Measurements from ENCODE around the gene MYCBPAP.

MYCBPAP gene

DNA sequence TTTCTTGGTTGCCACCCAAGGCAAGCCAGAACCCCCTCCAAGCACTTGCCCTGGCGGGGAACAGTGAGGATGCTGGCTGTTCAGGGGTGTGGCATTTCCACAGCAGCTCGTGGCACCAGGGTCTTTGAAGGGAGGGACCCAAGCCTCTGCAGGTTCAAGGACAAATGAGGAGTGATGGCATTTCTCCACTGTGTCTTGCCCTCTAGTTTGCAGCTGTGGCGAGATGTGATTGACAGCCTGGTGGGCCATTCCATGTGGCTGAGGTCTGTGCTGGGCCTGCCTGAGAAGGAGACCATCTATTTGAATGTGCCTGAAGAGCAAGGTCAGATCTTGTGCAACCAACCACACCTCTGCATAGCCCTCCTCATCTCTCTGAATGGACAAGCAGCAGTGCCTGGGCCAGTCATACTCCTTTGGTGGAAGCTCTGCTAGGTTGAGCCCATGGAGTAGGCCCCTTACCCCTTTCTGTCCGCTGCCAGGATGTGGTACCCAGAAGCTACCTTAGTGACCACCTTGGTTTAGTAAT lies 19.8 kb downstream of the MYCBPAP start:
- Histone ChIP-seq H3K27ac (ENCODE audit: low read depth, low read length) (no peak overlapping the region), H3K4me1 (ENCODE audit: control insufficient read depth in 1 of 2, insufficient read depth in 2 of 2, low read length in 2 of 2) (peaks cover 14 to 16% of the 10 kb centered on the region in 2 donors), H3K27me3 (ENCODE audit: control insufficient read depth in 1 of 2, insufficient read depth in 2 of 2, low read length in 2 of 2) (peaks cover 7 to 11% of the 10 kb centered on the region in 2 donors), H3K36me3 (ENCODE audit: control insufficient read depth in 1 of 2, insufficient read depth in 2 of 2, low read length in 2 of 2) (no peaks in the 10 kb centered on the region), H3K9ac (ENCODE audit: low read depth in 1 of 2, low read length in 2 of 2) (no peak overlapping the region), H3K9me3 (ENCODE audit: control insufficient read depth in 1 of 2, low read length in 2 of 2) (no peaks in the 10 kb centered on the region), H3K4me3 (ENCODE audit: low read depth in 1 of 2, low read length in 2 of 2) (no peak overlapping the region)

- H3K4me1 ChIP-seq (ENCODE audit: control insufficient read depth in 1 of 2, insufficient read depth in 2 of 2, low read length in 2 of 2): peaks cover 19 to 33% of the 10 kb centered on the region in 2 donors
- no peak overlapping the region for H3K9ac ChIP-seq (ENCODE audit: low read depth in 1 of 2, low read length in 2 of 2)
- no peak overlapping the region for H3K4me3 ChIP-seq (ENCODE audit: low read depth in 1 of 2, low read length in 2 of 2)
- H3K27ac ChIP-seq (ENCODE audit: low read depth, low read length): no peak overlapping the region
- H3K27me3 ChIP-seq (ENCODE audit: control insufficient read depth in 1 of 2, insufficient read depth in 2 of 2, low read length in 2 of 2): peaks cover 7 to 16% of the 10 kb centered on the region in 2 donors
- no peaks in the 10 kb centered on the region for H3K9me3 ChIP-seq (ENCODE audit: control insufficient read depth in 1 of 2, low read length in 2 of 2)
- H3K36me3 ChIP-seq (ENCODE audit: control insufficient read depth in 1 of 2, insufficient read depth in 2 of 2, low read length in 2 of 2): no peaks in the 10 kb centered on the region
Measured at GRCh38 chr17:50529849-50530248, 21.6 kb downstream of the MYCBPAP start.

GRCh38 chr17:50531428-50532025 lies 23.3 kb downstream of the MYCBPAP start:
- Histone ChIP-seq H3K36me3 (ENCODE audit: control insufficient read depth in 1 of 2, insufficient read depth in 2 of 2, low read length in 2 of 2) (peaks cover 3 to 4% of the 10 kb centered on the region in 2 donors), H3K4me1 (ENCODE audit: control insufficient read depth in 1 of 2, insufficient read depth in 2 of 2, low read length in 2 of 2) (peaks cover 33 to 44% of the 10 kb centered on the region in 2 donors), H3K9ac (ENCODE audit: low read depth in 1 of 2, low read length in 2 of 2) (peak overlapping the region in 1 of 2 donors; percentile 45), H3K27ac (ENCODE audit: low read depth, low read length) (no peak overlapping the region), H3K27me3 (ENCODE audit: control insufficient read depth in 1 of 2, insufficient read depth in 2 of 2, low read length in 2 of 2) (peaks cover 7 to 16% of the 10 kb centered on the region in 2 donors), H3K4me3 (ENCODE audit: low read depth in 1 of 2, low read length in 2 of 2) (no peak overlapping the region), H3K9me3 (ENCODE audit: control insufficient read depth in 1 of 2, low read length in 2 of 2) (no peaks in the 10 kb centered on the region)

DNA sequence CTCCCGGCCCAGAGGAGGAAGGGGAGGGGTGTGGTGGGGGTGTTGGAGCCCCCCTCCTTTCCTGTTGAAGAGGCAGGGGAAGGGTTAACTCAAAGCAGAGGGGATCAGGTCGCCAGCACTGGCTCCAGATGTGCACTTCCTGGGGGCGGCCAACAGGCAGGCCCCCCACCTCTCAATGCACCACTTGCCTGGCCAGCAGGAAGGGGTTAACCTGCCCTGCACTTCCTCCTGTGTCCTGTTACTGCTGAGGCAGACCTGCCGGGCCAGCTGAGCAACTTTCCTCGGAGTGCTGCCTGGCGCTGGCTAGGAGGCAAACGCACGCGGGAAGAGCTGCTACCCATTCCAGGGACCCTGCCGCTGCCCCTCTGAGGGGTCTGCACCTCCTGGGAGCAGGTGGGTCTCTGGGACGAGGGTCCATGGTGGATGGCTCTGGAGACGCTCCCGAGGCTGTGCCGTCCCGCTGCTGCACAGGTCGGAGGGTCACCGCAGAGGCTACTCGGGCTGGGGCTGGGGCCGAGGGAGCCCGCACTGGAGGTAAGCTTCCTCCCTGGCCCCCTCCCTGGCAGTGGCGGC lies 24.3 kb downstream of the MYCBPAP start, which contains the start of gene EPN3:
EPN3 (plus strand) TSS at position 284 of the 573 bp plus-strand sequence. CDS start 3,822 bp downstream, outside the sequence.
- Histone ChIP-seq H3K4me3 (ENCODE audit: low read depth in 1 of 2, low read length in 2 of 2) (peak within 1 kb of the TSS; percentile 77 to 79), H3K9me3 (ENCODE audit: control insufficient read depth in 1 of 2, low read length in 2 of 2) (no peaks in the 10 kb centered on the region), H3K4me1 (ENCODE audit: control insufficient read depth in 1 of 2, insufficient read depth in 2 of 2, low read length in 2 of 2) (peaks cover 40 to 45% of the 10 kb centered on the region in 2 donors), H3K27ac (ENCODE audit: low read depth, low read length) (peak within 1 kb of the TSS; percentile 92), H3K36me3 (ENCODE audit: control insufficient read depth in 1 of 2, insufficient read depth in 2 of 2, low read length in 2 of 2) (peaks cover 3 to 9% of the 10 kb centered on the region in 2 donors), H3K9ac (ENCODE audit: low read depth in 1 of 2, low read length in 2 of 2) (peak within 1 kb of the TSS; percentile 72 to 87), H3K27me3 (ENCODE audit: control insufficient read depth in 1 of 2, insufficient read depth in 2 of 2, low read length in 2 of 2) (peaks cover 7 to 16% of the 10 kb centered on the region in 2 donors)

- Histone ChIP-seq H3K4me3 (ENCODE audit: low read depth in 1 of 2, low read length in 2 of 2) (peak overlapping the region; percentile 77 to 79), H3K4me1 (ENCODE audit: control insufficient read depth in 1 of 2, insufficient read depth in 2 of 2, low read length in 2 of 2) (peaks cover 47 to 51% of the 10 kb centered on the region in 2 donors), H3K36me3 (ENCODE audit: control insufficient read depth in 1 of 2, insufficient read depth in 2 of 2, low read length in 2 of 2) (peaks cover 8 to 9% of the 10 kb centered on the region in 2 donors), H3K9ac (ENCODE audit: low read depth in 1 of 2, low read length in 2 of 2) (peak overlapping the region; percentile 72 to 87), H3K27me3 (ENCODE audit: control insufficient read depth in 1 of 2, insufficient read depth in 2 of 2, low read length in 2 of 2) (peaks cover 7 to 16% of the 10 kb centered on the region in 2 donors), H3K9me3 (ENCODE audit: control insufficient read depth in 1 of 2, low read length in 2 of 2) (no peaks in the 10 kb centered on the region), H3K27ac (ENCODE audit: low read depth, low read length) (peak overlapping the region; percentile 92)
Measured at GRCh38 chr17:50533185-50533584, 24.9 kb downstream of the MYCBPAP start.

- peaks cover 7 to 16% of the 10 kb centered on the region in 2 donors for H3K27me3 ChIP-seq (ENCODE audit: control insufficient read depth in 1 of 2, insufficient read depth in 2 of 2, low read length in 2 of 2)
- peak overlapping the region; percentile 72 to 87 for H3K9ac ChIP-seq (ENCODE audit: low read depth in 1 of 2, low read length in 2 of 2)
- no peaks in the 10 kb centered on the region for H3K9me3 ChIP-seq (ENCODE audit: control insufficient read depth in 1 of 2, low read length in 2 of 2)
- peaks cover 8 to 9% of the 10 kb centered on the region in 2 donors for H3K36me3 ChIP-seq (ENCODE audit: control insufficient read depth in 1 of 2, insufficient read depth in 2 of 2, low read length in 2 of 2)
- peak overlapping the region; percentile 92 for H3K27ac ChIP-seq (ENCODE audit: low read depth, low read length)
- peaks cover 52 to 57% of the 10 kb centered on the region in 2 donors for H3K4me1 ChIP-seq (ENCODE audit: control insufficient read depth in 1 of 2, insufficient read depth in 2 of 2, low read length in 2 of 2)
- peak overlapping the region; percentile 77 to 79 for H3K4me3 ChIP-seq (ENCODE audit: low read depth in 1 of 2, low read length in 2 of 2)
Measured at GRCh38 chr17:50533720-50534148, 25.5 kb downstream of the MYCBPAP start.

- Histone ChIP-seq H3K27ac (ENCODE audit: low read depth, low read length) (peak overlapping the region; percentile 92), H3K27me3 (ENCODE audit: control insufficient read depth in 1 of 2, insufficient read depth in 2 of 2, low read length in 2 of 2) (peaks cover 7 to 14% of the 10 kb centered on the region in 2 donors), H3K36me3 (ENCODE audit: control insufficient read depth in 1 of 2, insufficient read depth in 2 of 2, low read length in 2 of 2) (peaks cover 10 to 15% of the 10 kb centered on the region in 2 donors), H3K4me1 (ENCODE audit: control insufficient read depth in 1 of 2, insufficient read depth in 2 of 2, low read length in 2 of 2) (peaks cover 59 to 63% of the 10 kb centered on the region in 2 donors), H3K4me3 (ENCODE audit: low read depth in 1 of 2, low read length in 2 of 2) (peak overlapping the region; percentile 61 to 77), H3K9me3 (ENCODE audit: control insufficient read depth in 1 of 2, low read length in 2 of 2) (no peaks in the 10 kb centered on the region), H3K9ac (ENCODE audit: low read depth in 1 of 2, low read length in 2 of 2) (peak overlapping the region; percentile 72 to 87)
Measured at GRCh38 chr17:50534222-50534978, 26.2 kb downstream of the MYCBPAP start.

- Histone ChIP-seq H3K4me3 (ENCODE audit: low read depth in 1 of 2, low read length in 2 of 2) (peak overlapping the region; percentile 61 to 77), H3K9ac (ENCODE audit: low read depth in 1 of 2, low read length in 2 of 2) (peak overlapping the region; percentile 72 to 87), H3K36me3 (ENCODE audit: control insufficient read depth in 1 of 2, insufficient read depth in 2 of 2, low read length in 2 of 2) (peaks cover 12 to 17% of the 10 kb centered on the region in 2 donors), H3K27ac (ENCODE audit: low read depth, low read length) (peak overlapping the region; percentile 92), H3K9me3 (ENCODE audit: control insufficient read depth in 1 of 2, low read length in 2 of 2) (no peaks in the 10 kb centered on the region), H3K27me3 (ENCODE audit: control insufficient read depth in 1 of 2, insufficient read depth in 2 of 2, low read length in 2 of 2) (peaks cover 7 to 14% of the 10 kb centered on the region in 2 donors), H3K4me1 (ENCODE audit: control insufficient read depth in 1 of 2, insufficient read depth in 2 of 2, low read length in 2 of 2) (peaks cover 64 to 69% of the 10 kb centered on the region in 2 donors)
Measured at GRCh38 chr17:50534979-50535326, 26.7 kb downstream of the MYCBPAP start.

- H3K27ac ChIP-seq (ENCODE audit: low read depth, low read length): no peak overlapping the region
- H3K4me1 ChIP-seq (ENCODE audit: control insufficient read depth in 1 of 2, insufficient read depth in 2 of 2, low read length in 2 of 2): peaks cover 69 to 73% of the 10 kb centered on the region in 2 donors
- H3K9me3 ChIP-seq (ENCODE audit: control insufficient read depth in 1 of 2, low read length in 2 of 2): no peaks in the 10 kb centered on the region
- peaks cover 7 to 14% of the 10 kb centered on the region in 2 donors for H3K27me3 ChIP-seq (ENCODE audit: control insufficient read depth in 1 of 2, insufficient read depth in 2 of 2, low read length in 2 of 2)
- peaks cover 12 to 17% of the 10 kb centered on the region in 2 donors for H3K36me3 ChIP-seq (ENCODE audit: control insufficient read depth in 1 of 2, insufficient read depth in 2 of 2, low read length in 2 of 2)
- H3K4me3 ChIP-seq (ENCODE audit: low read depth in 1 of 2, low read length in 2 of 2): peak overlapping the region; percentile 61 to 77
- H3K9ac ChIP-seq (ENCODE audit: low read depth in 1 of 2, low read length in 2 of 2): peak overlapping the region; percentile 47 to 72
Measured at GRCh38 chr17:50535407-50535806, 27.2 kb downstream of the MYCBPAP start.
